HG02759 (cell line): ENCODE results near the gene OTUB2.

ENCODE experiments used
- ATAC-seq: cut with Tn5 transposase; IDR thresholded peaks from one replicate; pipeline ENCODE4 v1.9.1; 2021; ENCODE audit warnings: mild to moderate bottlenecking, moderate library complexity; ENCODE audit not compliant: unreplicated experiment

Gene OTUB2

GRCh38 chr14:94020267-94020666 lies 5.9 kb upstream of the OTUB2 start:
- ATAC-seq: no peak

GRCh38 chr14:94021001-94021400 lies 5.1 kb upstream of the OTUB2 start:
- ATAC-seq: no peak

GRCh38 chr14:94021416-94022157 lies 4.6 kb upstream of the OTUB2 start:
- no peak for ATAC-seq

- ATAC-seq: no peak
These were observed 3.4 kb upstream of the OTUB2 start for GRCh38 chr14:94022532-94023411.

GRCh38 chr14:94024549-94024948 lies 1.6 kb upstream of the OTUB2 start:
- no peak for ATAC-seq

GRCh38 chr14:94025720-94026119 lies 420 bp upstream of the OTUB2 start:
- ATAC-seq: no peak

- no peak for ATAC-seq
These were observed 839 bp downstream of the OTUB2 start for GRCh38 chr14:94026889-94027469.

- no peak for ATAC-seq
These were observed 1.7 kb downstream of the OTUB2 start for GRCh38 chr14:94027566-94028449.

- ATAC-seq: no peak
These were observed 2.3 kb downstream of the OTUB2 start for GRCh38 chr14:94028450-94028826.

GRCh38 chr14:94029265-94029664 lies 3.1 kb downstream of the OTUB2 start:
- no peak for ATAC-seq

- ATAC-seq: no peak
These were observed 3.6 kb downstream of the OTUB2 start for GRCh38 chr14:94029671-94030203.

- ATAC-seq: no peak
These were observed 4.4 kb downstream of the OTUB2 start for GRCh38 chr14:94030571-94030970.

- ATAC-seq: no peak
These were observed 5.2 kb downstream of the OTUB2 start for GRCh38 chr14:94031161-94031882.

GRCh38 chr14:94031883-94032279 lies 5.7 kb downstream of the OTUB2 start:
- no peak for ATAC-seq

GRCh38 chr14:94034886-94035285 lies 8.7 kb downstream of the OTUB2 start:
- no peak for ATAC-seq

- ATAC-seq: peak; percentile 92
These were observed 10.4 kb downstream of the OTUB2 start for GRCh38 chr14:94036313-94037167.

- ATAC-seq: no peak
These were observed 11.8 kb downstream of the OTUB2 start for GRCh38 chr14:94037954-94038353.

- ATAC-seq: no peak
These were observed 12.4 kb downstream of the OTUB2 start for GRCh38 chr14:94038510-94038909.
